Measurements from ENCODE around the gene REEP5.

REEP5 gene

GRCh38 chr5:112956606-112957005, 34.6 kb upstream of the REEP5 start:
- Histone ChIP-seq H3K9me3 (no peaks in the 10 kb centered on the region), H3K36me3 (no peaks in the 10 kb centered on the region), H3K27ac (no peak overlapping the region), H3K4me3 (no peak overlapping the region), H3K4me1 (peaks cover 0 to 38% (median 31%) of the 10 kb centered on the region in 4 donors), H3K27me3 (no peaks in the 10 kb centered on the region)
- intact Hi-C loops (cut with DNase I; ENCODE audit: low total_unique reads), result no loop called here
- no peak for DNase-seq
- no peak for TF ChIP-seq CTCF (IDR thresholded peaks at IDR 0.05)

GRCh38 chr5:112951124-112951702, 29.2 kb upstream of the REEP5 start:
- peaks cover 0 to under 1% (median 0%) of the 10 kb centered on the region in 4 donors for H3K4me1 ChIP-seq
- intact Hi-C loops (cut with DNase I; ENCODE audit: low total_unique reads), result no loop called here
- H3K27ac ChIP-seq, result no peak overlapping the region
- no peaks in the 10 kb centered on the region for H3K27me3 ChIP-seq
- no peak for DNase-seq
- TF ChIP-seq CTCF (IDR thresholded peaks at IDR 0.05), result no peak
- H3K4me3 ChIP-seq, result no peak overlapping the region
- no peaks in the 10 kb centered on the region for H3K36me3 ChIP-seq
- H3K9me3 ChIP-seq, result no peaks in the 10 kb centered on the region

GRCh38 chr5:112948458-112948857, 26.4 kb upstream of the REEP5 start:
- no peak for TF ChIP-seq CTCF (IDR thresholded peaks at IDR 0.05)
- Histone ChIP-seq H3K36me3 (no peaks in the 10 kb centered on the region), H3K4me3 (no peak overlapping the region), H3K27ac (no peak overlapping the region), H3K4me1 (no peaks in the 10 kb centered on the region), H3K27me3 (no peaks in the 10 kb centered on the region), H3K9me3 (no peaks in the 10 kb centered on the region)
- intact Hi-C loops (cut with DNase I; ENCODE audit: low total_unique reads), result no loop called here
- no peak for DNase-seq

GRCh38 chr5:112940670-112941069, 18.6 kb upstream of the REEP5 start:
- Histone ChIP-seq H3K27ac (no peak overlapping the region), H3K4me1 (peaks cover 0 to 3% (median 0%) of the 10 kb centered on the region in 4 donors), H3K36me3 (no peaks in the 10 kb centered on the region), H3K9me3 (no peaks in the 10 kb centered on the region), H3K27me3 (no peaks in the 10 kb centered on the region), H3K4me3 (no peak overlapping the region)
- DNase-seq, result no peak
- TF ChIP-seq CTCF (IDR thresholded peaks at IDR 0.05), result no peak
- intact Hi-C loops (cut with DNase I; ENCODE audit: low total_unique reads), result no loop called here

- intact Hi-C loops (cut with DNase I; ENCODE audit: low total_unique reads), result no loop called here
- no peak for DNase-seq
Observed at GRCh38 chr5:112938286-112938685, 16.3 kb upstream of the REEP5 start.

More at GRCh38 chr5:112938286-112938685, 16.3 kb upstream of the REEP5 start:
- Histone ChIP-seq H3K4me3 (no peak overlapping the region), H3K36me3 (no peaks in the 10 kb centered on the region), H3K27ac (no peak overlapping the region), H3K9me3 (no peaks in the 10 kb centered on the region), H3K27me3 (no peaks in the 10 kb centered on the region), H3K4me1 (peaks cover 0 to 7% (median 0%) of the 10 kb centered on the region in 4 donors)
- TF ChIP-seq CTCF (IDR thresholded peaks at IDR 0.05), result no peak
